Measurements from ENCODE around the gene COL24A1.
"Not testable (repeated sequence)": the region's sequence is repeated elsewhere in the genome, so short reads cannot be mapped to it uniquely, and the experiment has no call there.

The COL24A1 gene

DNA sequence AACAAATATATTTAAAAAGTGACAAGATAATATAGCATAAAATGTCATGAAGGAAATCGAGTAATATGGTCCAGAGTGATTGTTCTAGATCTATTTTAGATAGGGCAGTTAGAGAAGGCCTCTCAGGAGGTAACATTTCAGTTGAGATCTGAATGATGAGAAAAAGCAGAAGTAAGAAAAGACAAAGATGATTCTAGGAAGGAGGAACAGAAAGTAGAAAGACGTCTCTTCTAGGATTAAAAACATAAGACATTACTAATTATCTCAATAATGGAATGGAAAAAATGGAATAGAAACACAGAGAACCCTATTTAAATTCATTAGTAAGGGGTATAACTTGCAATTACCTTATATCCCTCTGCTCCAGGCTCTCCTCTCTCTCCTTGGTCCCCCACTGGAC, 318.3 kb downstream of the COL24A1 start:
- no peaks in the 10 kb centered on the region for H3K27me3 ChIP-seq (ENCODE audit: control insufficient read depth, insufficient read depth, low read length)
- H3K9ac ChIP-seq: no peak overlapping the region
- no peaks in the 10 kb centered on the region for H3K4me1 ChIP-seq
- no peaks in the 10 kb centered on the region for H3K79me2 ChIP-seq
- H2AFZ ChIP-seq: no peak overlapping the region
- H3K4me2 ChIP-seq (ENCODE audit: low read length): no peak overlapping the region
- H3K4me3 ChIP-seq (ENCODE audit: low read depth, low read length): no peak overlapping the region
- no peak overlapping the region for H3K27ac ChIP-seq
- H3K36me3 ChIP-seq (ENCODE audit: control insufficient read depth, insufficient read depth, low read length): no peaks in the 10 kb centered on the region
- TF ChIP-seq, protein P1, sequence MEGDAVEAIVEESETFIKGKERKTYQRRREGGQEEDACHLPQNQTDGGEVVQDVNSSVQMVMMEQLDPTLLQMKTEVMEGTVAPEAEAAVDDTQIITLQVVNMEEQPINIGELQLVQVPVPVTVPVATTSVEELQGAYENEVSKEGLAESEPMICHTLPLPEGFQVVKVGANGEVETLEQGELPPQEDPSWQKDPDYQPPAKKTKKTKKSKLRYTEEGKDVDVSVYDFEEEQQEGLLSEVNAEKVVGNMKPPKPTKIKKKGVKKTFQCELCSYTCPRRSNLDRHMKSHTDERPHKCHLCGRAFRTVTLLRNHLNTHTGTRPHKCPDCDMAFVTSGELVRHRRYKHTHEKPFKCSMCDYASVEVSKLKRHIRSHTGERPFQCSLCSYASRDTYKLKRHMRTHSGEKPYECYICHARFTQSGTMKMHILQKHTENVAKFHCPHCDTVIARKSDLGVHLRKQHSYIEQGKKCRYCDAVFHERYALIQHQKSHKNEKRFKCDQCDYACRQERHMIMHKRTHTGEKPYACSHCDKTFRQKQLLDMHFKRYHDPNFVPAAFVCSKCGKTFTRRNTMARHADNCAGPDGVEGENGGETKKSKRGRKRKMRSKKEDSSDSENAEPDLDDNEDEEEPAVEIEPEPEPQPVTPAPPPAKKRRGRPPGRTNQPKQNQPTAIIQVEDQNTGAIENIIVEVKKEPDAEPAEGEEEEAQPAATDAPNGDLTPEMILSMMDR (IDR thresholded peaks at IDR 0.05): no peak
- no peaks in the 10 kb centered on the region for H3K9me3 ChIP-seq (ENCODE audit: control insufficient read depth, low read length)

DNA sequence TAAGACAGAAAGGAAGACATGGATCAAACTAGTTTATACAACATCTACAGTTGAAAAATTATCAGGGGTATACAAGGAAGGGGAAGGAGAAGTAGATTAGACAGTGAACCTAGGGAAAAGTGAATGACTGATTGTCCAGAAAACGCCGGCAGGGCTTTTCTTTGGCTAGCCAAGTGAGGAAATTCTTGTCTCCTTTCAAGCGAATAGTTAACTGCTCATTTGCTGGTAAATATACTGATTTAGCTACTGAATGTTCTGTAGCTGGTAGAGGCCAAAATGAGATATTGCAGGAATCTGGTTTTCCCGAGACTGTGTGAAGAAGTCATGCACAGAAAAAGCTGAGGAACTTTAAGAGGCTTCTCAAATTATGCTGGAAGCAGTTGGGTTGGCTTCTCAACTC, 319.8 kb downstream of the COL24A1 start:
- H3K27me3 ChIP-seq (ENCODE audit: control insufficient read depth, insufficient read depth, low read length): no peaks in the 10 kb centered on the region
- H3K9me3 ChIP-seq (ENCODE audit: control insufficient read depth, low read length): no peaks in the 10 kb centered on the region
- H3K9ac ChIP-seq: no peak overlapping the region
- no peaks in the 10 kb centered on the region for H3K79me2 ChIP-seq
- no peak overlapping the region for H3K4me2 ChIP-seq (ENCODE audit: low read length)
- no peaks in the 10 kb centered on the region for H3K36me3 ChIP-seq (ENCODE audit: control insufficient read depth, insufficient read depth, low read length)
- no peaks in the 10 kb centered on the region for H3K4me1 ChIP-seq
- no peak overlapping the region for H3K4me3 ChIP-seq (ENCODE audit: low read depth, low read length)
- TF ChIP-seq, protein P1 (IDR thresholded peaks at IDR 0.05): no peak
- H3K27ac ChIP-seq: no peak overlapping the region
- no peak overlapping the region for H2AFZ ChIP-seq

DNA sequence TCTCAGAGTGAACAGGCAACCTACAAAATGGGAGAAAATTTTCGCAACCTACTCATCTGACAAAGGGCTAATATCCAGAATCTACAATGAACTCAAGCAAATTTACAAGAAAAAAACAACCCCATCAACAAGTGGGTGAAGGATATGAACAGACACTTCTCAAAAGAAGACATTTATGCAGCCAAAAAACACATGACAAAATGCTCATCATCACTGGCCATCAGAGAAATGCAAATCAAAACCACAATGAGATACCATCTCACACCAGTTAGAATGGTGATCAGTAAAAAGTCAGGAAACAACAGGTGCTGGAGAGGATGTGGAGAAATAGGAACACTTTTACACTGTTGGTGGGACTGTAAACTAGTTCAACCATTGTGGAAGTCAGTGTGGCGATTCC, 323.4 kb downstream of the COL24A1 start:
- not testable (repeated sequence) for H3K9me3 ChIP-seq (ENCODE audit: control insufficient read depth, low read length); H3K27ac ChIP-seq; H2AFZ ChIP-seq; H3K27me3 ChIP-seq (ENCODE audit: control insufficient read depth, insufficient read depth, low read length); H3K79me2 ChIP-seq; H3K4me3 ChIP-seq (ENCODE audit: low read depth, low read length); H3K4me1 ChIP-seq; H3K9ac ChIP-seq; H3K4me2 ChIP-seq (ENCODE audit: low read length); H3K36me3 ChIP-seq (ENCODE audit: control insufficient read depth, insufficient read depth, low read length)

DNA sequence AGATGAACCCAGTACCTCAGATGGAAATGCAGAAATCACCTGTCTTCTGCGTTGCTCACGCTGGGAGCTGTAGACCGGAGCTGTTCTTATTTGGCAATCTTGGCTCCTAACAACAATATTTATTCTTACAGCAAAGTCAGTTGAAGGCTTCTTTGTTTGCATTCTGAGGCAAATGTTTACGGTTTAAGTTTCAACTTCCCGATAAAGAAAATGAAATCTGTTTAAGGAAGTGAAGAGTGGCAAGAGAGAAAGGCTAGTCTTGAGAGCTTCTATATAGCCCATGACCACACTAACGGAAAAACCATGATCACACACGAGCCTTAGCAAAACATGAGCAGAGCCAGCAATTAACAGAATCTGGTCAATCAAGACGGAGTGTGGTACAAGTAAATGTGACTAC, 325.7 kb downstream of the COL24A1 start:
- Histone ChIP-seq H3K9ac (no peak overlapping the region), H3K4me3 (ENCODE audit: low read depth, low read length) (no peak overlapping the region), H3K4me2 (ENCODE audit: low read length) (no peak overlapping the region), H3K79me2 (no peaks in the 10 kb centered on the region), H2AFZ (no peak overlapping the region), H3K4me1 (no peaks in the 10 kb centered on the region), H3K27ac (no peak overlapping the region), H3K9me3 (ENCODE audit: control insufficient read depth, low read length) (no peaks in the 10 kb centered on the region), H3K27me3 (ENCODE audit: control insufficient read depth, insufficient read depth, low read length) (no peaks in the 10 kb centered on the region), H3K36me3 (ENCODE audit: control insufficient read depth, insufficient read depth, low read length) (no peaks in the 10 kb centered on the region)
- TF ChIP-seq, protein P1 (IDR thresholded peaks at IDR 0.05): no peak

DNA sequence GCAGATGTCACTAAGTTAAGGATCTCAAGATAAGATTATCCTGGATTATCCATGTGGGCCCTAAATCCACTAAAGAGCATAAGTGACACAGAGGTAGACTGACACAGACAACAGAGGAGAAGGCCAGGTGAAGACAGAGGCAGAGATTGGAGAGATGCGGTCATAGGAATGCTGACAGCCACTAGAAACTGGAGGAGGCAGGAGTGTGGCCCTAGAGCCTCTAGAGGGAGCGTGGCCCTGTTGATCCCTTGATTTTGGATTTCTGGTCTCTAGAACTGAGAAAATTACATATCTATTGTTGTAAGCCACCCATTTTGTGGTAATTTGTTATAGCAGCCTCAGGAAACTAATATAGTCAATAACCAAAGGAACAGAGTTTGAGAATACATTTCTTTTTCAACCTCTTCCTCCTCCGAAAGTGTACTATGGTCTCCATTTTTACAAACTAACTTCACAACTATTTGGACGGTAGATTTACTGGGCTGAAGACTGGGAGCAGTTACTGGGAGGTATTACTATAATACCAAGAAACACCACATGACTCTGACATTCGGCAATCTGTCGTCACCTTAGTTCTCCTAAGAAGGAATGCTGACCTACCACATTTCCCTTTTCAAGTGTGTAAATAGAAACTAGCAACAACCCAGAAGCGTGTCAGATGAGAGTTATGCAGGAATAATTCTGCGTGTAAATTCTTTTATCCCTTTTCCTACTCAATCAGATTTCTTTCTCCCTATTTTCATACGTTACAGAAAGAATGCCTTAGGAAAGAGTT, 332.3 kb downstream of the COL24A1 start:
- no peaks in the 10 kb centered on the region for H3K27me3 ChIP-seq (ENCODE audit: control insufficient read depth, insufficient read depth, low read length)
- H3K36me3 ChIP-seq (ENCODE audit: control insufficient read depth, insufficient read depth, low read length): no peaks in the 10 kb centered on the region
- TF ChIP-seq, protein P1 (IDR thresholded peaks at IDR 0.05): no peak
- no peaks in the 10 kb centered on the region for H3K4me1 ChIP-seq
- H3K4me3 ChIP-seq (ENCODE audit: low read depth, low read length): no peak overlapping the region
- no peaks in the 10 kb centered on the region for H3K79me2 ChIP-seq
- no peak overlapping the region for H3K9ac ChIP-seq
- no peak overlapping the region for H3K4me2 ChIP-seq (ENCODE audit: low read length)
- H3K9me3 ChIP-seq (ENCODE audit: control insufficient read depth, low read length): no peaks in the 10 kb centered on the region
- no peak overlapping the region for H2AFZ ChIP-seq
- no peak overlapping the region for H3K27ac ChIP-seq
